HepG2 (cell line): Measurements from ENCODE around the gene PCDHGA1. TPM values are rescaled to one million over a fixed set of nuclear protein-coding genes. Genes with fewer than 3 reads are reported as not detected.

Experiments used
- ATAC-seq: fragments of 200-7000 bp; cut with Tn5 transposase; 3 replicates; pipeline ENCODE4 v1.9.1; 2020; ENCODE audit warnings: mild to moderate bottlenecking, moderate library complexity
- BruUV-seq: library from RNA; stranded (reverse); fragments of 400-500 nt; replicated peaks from 2 replicates; lab custom pipeline; 2021; lab: Mats Ljungman, UMichigan
- CTCF ChIA-PET: fragments of 300-600 bp; formaldehyde crosslinking; extraction: SDS; loops from one replicate; lab custom pipeline; 2021; ENCODE audit warnings: low total read pairs, inconsistent platforms, low intra/inter-chr PET ratio; lab: Yijun Ruan, JAX
- POLR2A ChIA-PET: fragments of 350-600 bp; sonication (Branson Sonifier 250); formaldehyde crosslinking; loops from one replicate; lab custom pipeline; 2020; ENCODE audit warnings: antibody characterized with exemption, inconsistent platforms; lab: Yijun Ruan, JAX
- DNase-seq: peaks from one replicate; pipeline ENCODE4 v3.0.0-alpha.2; 2015; ENCODE audit warnings: low spot score
- FAIRE-seq: peaks from 3 replicates; lab custom pipeline; 2011; peaks lifted over from hg19 to GRCh38; lab: Jason Lieb, UNC
- H2AFZ ChIP-seq: one replicate; pipeline ENCODE4 v1.6.1; 2011; ENCODE audit warnings: low read length, inconsistent platforms
- H3K27ac ChIP-seq: fragments of 300-600 bp; 3 replicates; pipeline ENCODE4 v1.8.0; 2011; ENCODE audit warnings: mixed run types, mild to moderate bottlenecking, mixed read lengths, low read length, inconsistent platforms; ENCODE audit not compliant: insufficient read depth; ENCODE audit errors: extremely low read length
- H3K27me3 ChIP-seq, 2 experiments: fragments of 200-600 bp in 1 of 2; 2 replicates in 1 of 2; 3 replicates in 1 of 2; pipeline versions ENCODE4 v1.6.0 to v1.8.0; 2011; ENCODE audit warnings: low read length in 2 of 2, mild to moderate bottlenecking in 2 of 2, moderate library complexity in 2 of 2, inconsistent platforms in 1 of 2; ENCODE audit not compliant: insufficient read depth in 2 of 2, control insufficient read depth in 1 of 2
- H3K36me3 ChIP-seq, 2 experiments: fragments of 200-600 bp in 1 of 2; replicated peaks in 1 of 2; 2 replicates in 1 of 2; 3 replicates in 1 of 2; pipeline versions ENCODE4 v1.5.1 to v1.8.0; 2011; ENCODE audit warnings: low read length in 2 of 2, inconsistent platforms in 1 of 2; ENCODE audit not compliant: insufficient read depth in 2 of 2, control insufficient read depth in 1 of 2
- H3K4me1 ChIP-seq: 2 replicates; pipeline ENCODE4 v1.5.1; 2012; ENCODE audit warnings: low read length, inconsistent platforms; ENCODE audit not compliant: insufficient read depth
- H3K4me2 ChIP-seq: 2 replicates; pipeline ENCODE4 v1.6.0; 2011; ENCODE audit warnings: low read depth, low read length, inconsistent platforms
- H3K4me3 ChIP-seq, 3 experiments: fragments of 200-600 bp in 1 of 3; sonication (generic), shearing (Covaris generic) in 1 of 3; replicated peaks in 1 of 3; 2 replicates each; pipeline ENCODE4 v1.5.1; 2011 to 2016; ENCODE audit warnings: low read length in 3 of 3, inconsistent platforms in 2 of 3, low read depth in 2 of 3, mild to moderate bottlenecking in 2 of 3, control low read depth in 1 of 3, mixed read lengths in 1 of 3; ENCODE audit not compliant: insufficient read depth in 1 of 3
- H3K79me2 ChIP-seq: one replicate; pipeline ENCODE4 v1.6.1; 2011; ENCODE audit warnings: low read length, inconsistent platforms; ENCODE audit not compliant: insufficient read depth
- H3K9ac ChIP-seq: 2 replicates; pipeline ENCODE4 v1.6.0; 2011; ENCODE audit warnings: mild to moderate bottlenecking, low read depth, low read length, inconsistent platforms; ENCODE audit not compliant: insufficient read depth
- H3K9me3 ChIP-seq: 2 replicates; pipeline ENCODE4 v1.5.1; 2012; ENCODE audit warnings: mild to moderate bottlenecking, low read length
- H4K20me1 ChIP-seq: 2 replicates; pipeline ENCODE4 v1.6.0; 2011; ENCODE audit warnings: inconsistent platforms, mild to moderate bottlenecking, low read length, moderate library complexity; ENCODE audit not compliant: insufficient read depth
- AGO1 ChIP-seq: fragments of 200-400 bp; formaldehyde crosslinking; IDR thresholded peaks from 2 replicates; pipeline ENCODE4 v1.6.1; 2017; ENCODE audit warnings: mild to moderate bottlenecking, low read depth, low read length, moderate library complexity; ENCODE audit not compliant: poor library complexity, severe bottlenecking
- HDAC2 ChIP-seq: sonication (generic); formaldehyde crosslinking; IDR thresholded peaks from 2 replicates; pipeline ENCODE4 v1.4.0; 2020; ENCODE audit warnings: missing genetic modification reagents
- MZF1 ChIP-seq: sonication (generic); formaldehyde crosslinking; IDR thresholded peaks from 2 replicates; pipeline ENCODE4 v1.8.1; 2023; ENCODE audit warnings: mild to moderate bottlenecking, missing genetic modification reagents, borderline replicate concordance
- SP5 ChIP-seq: IDR thresholded peaks from 2 replicates; pipeline ENCODE4 v1.6.1; 2016; ENCODE audit warnings: low read depth, borderline replicate concordance
- ZMYM4 ChIP-seq: sonication (generic); formaldehyde crosslinking; IDR thresholded peaks from 2 replicates; pipeline ENCODE4 v1.8.1; 2023; ENCODE audit warnings: mild to moderate bottlenecking, missing genetic modification reagents
- ZNF136 ChIP-seq: sonication (generic); formaldehyde crosslinking; IDR thresholded peaks from 2 replicates; pipeline ENCODE4 v1.8.1; 2022; ENCODE audit warnings: low read depth, mild to moderate bottlenecking, moderate library complexity, missing genetic modification reagents
- WGBS: methylation state at CpG from one replicate; pipeline ENCODE4 v1.1.6; 2017; ENCODE audit warnings: low lambda C conversion rate; 5-methylcytosine and 5-hydroxymethylcytosine counted together
- in situ Hi-C: cut with HindIII; loops from 2 replicates; pipeline ENCODE4 v1.10.0; 2017; ENCODE audit warnings: low pct_unique_long_range_greater_than_20kb; ENCODE audit not compliant: extremely low pct_ligation_motif_present
- intact Hi-C: fragments of 100-400 bp; cut with micrococcal nuclease; formaldehyde crosslinking; loops from one replicate; pipeline ENCODE4 v1.10.0; 2022; ENCODE audit not compliant: unreplicated experiment
- polyA plus RNA-seq, 8 experiments: library from polyadenylated mRNA; depleted of rRNA in 3 of 8; stranded (reverse) in 7 of 8; unstranded in 1 of 8; fragments of >200 nt; fragmentation: Illumina TruSeq in 4 of 8; extraction: Trizol in 4 of 8; gene quantifications; 2 replicates each; pipeline versions ENCODE4 v1.2.1 to v1.2.3, GENCODE V29; 2011 to 2016; ENCODE audit warnings: low read depth in 4 of 8, missing spikeins in 1 of 8, mixed read lengths in 1 of 8; ENCODE audit not compliant: insufficient read depth in 1 of 8
- total RNA-seq, 5 experiments: library from RNA; depleted of rRNA; stranded (reverse); fragments of >200 nt; fragmentation: Illumina TruSeq; extraction: Trizol; gene quantifications; 2 replicates each; pipeline ENCODE4 v1.2.3, GENCODE V29; 2016; ENCODE audit warnings: low read depth in 1 of 5
- TF ChIP-seq, protein P1 (sequence below): IDR thresholded peaks from 2 replicates; pipeline ENCODE4 v1.6.1; 2018; ENCODE audit warnings: missing genetic modification reagents, mild to moderate bottlenecking, missing compliant biosample characterization
- TF ChIP-seq, protein P2 (sequence below): sonication (generic); formaldehyde crosslinking; IDR thresholded peaks from 2 replicates; pipeline ENCODE4 v1.5.1; 2020; ENCODE audit warnings: missing genetic modification reagents, mild to moderate bottlenecking, borderline replicate concordance

Gene PCDHGA1
- total and polyA plus RNA-seq, 2 of the 13 experiments (the other 11 are each of a cell fraction or from before 2014, with no cell fraction given), result 0.31 to 0.40 TPM

DNA sequence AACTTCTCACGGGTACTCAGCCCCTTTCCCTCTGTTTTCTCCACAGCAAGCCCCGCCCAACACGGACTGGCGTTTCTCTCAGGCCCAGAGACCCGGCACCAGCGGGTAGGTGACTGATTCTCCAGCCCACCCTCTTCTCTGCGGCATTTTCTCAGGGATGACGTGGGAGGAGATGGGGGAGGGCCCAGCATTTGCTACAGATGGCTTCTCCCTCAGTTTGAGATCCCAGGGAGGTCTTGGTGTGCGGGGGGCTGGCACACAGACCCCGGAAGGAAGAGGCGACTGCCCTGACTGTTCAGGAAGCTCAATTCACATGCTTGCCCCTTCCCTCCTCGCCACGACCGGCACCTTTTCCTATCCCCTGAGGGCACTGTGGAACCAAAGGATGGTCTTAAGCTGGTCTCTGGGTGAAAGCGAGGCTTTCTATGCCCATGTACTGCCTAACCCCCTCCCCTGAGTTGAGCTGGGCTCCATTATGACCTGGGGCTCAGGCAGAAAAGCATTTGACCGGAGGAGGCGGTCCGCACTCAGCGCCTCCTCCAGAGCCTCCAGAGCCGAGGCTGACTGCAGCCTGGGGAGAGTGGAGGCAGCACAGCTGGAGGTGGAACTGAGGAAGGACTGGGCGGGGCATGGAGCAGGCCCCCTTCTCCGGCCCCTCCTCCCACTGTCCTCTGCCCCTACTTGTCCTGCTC, 164.6 kb downstream of the PCDHGA1 start:
- ChIA-PET CTCF (no interaction called here), POLR2A (no interaction called here)
- no TSS peak for BruUV-seq
- no peak for FAIRE-seq
- H3K27ac ChIP-seq, result no peak overlapping the region
- no peak for DNase-seq
- H3K4me2 ChIP-seq, result no peak overlapping the region
- H4K20me1 ChIP-seq, result no peaks in the 10 kb centered on the region
- H2AFZ ChIP-seq, result no peak overlapping the region
- no peaks in the 10 kb centered on the region for H3K9me3 ChIP-seq
- H3K27me3 ChIP-seq, result peaks cover 1 to 15% of the 10 kb centered on the region in 2 experiments; a peak in 2 of 5 replicates
- WGBS, result under 1% methylated on average over 10 of the region's 22 CpGs
- no peaks in the 10 kb centered on the region for H3K4me1 ChIP-seq
- intact Hi-C loops, result no loop called here
- H3K36me3 ChIP-seq, result no peaks in the 10 kb centered on the region
- in situ Hi-C loops, result no loop called here
- no peak overlapping the region for H3K9ac ChIP-seq
- TF ChIP-seq, protein P1, sequence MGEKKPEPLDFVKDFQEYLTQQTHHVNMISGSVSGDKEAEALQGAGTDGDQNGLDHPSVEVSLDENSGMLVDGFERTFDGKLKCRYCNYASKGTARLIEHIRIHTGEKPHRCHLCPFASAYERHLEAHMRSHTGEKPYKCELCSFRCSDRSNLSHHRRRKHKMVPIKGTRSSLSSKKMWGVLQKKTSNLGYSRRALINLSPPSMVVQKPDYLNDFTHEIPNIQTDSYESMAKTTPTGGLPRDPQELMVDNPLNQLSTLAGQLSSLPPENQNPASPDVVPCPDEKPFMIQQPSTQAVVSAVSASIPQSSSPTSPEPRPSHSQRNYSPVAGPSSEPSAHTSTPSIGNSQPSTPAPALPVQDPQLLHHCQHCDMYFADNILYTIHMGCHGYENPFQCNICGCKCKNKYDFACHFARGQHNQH, result no peak
- no peak overlapping the region for H3K4me3 ChIP-seq
- no peak for ATAC-seq
- no peaks in the 10 kb centered on the region for H3K79me2 ChIP-seq

DNA sequence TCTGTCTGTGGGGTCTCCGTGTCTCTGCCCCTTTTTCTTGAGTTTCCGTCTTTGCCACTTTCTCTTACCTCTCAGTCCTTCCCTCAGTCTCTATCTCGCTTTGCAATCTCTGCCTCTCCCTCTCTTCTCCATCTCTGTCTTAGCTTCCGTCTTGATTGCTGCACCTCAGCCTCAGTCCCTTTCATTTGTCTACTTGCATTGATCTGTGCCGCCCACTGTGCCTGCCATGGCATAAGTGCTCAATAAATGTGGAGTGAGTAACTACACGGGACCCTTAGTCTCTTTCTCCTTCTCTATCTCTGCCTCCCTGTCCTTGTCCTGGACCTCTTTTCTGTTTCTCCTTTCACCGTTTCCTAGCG, 165.1 kb downstream of the PCDHGA1 start:
- Histone ChIP-seq H3K79me2 (no peaks in the 10 kb centered on the region), H3K27me3 (peaks cover 1 to 15% of the 10 kb centered on the region in 2 experiments; a peak in 2 of 5 replicates), H3K4me2 (no peak overlapping the region), H3K36me3 (no peaks in the 10 kb centered on the region), H3K4me3 (no peak overlapping the region), H3K9me3 (no peaks in the 10 kb centered on the region), H3K27ac (no peak overlapping the region), H3K4me1 (no peaks in the 10 kb centered on the region), H2AFZ (no peak overlapping the region), H4K20me1 (no peaks in the 10 kb centered on the region), H3K9ac (no peak overlapping the region)
- no peak for ATAC-seq
- in situ Hi-C loops, result no loop called here
- DNase-seq, result no peak
- ChIA-PET POLR2A (no interaction called here), CTCF (no interaction called here)
- WGBS, result 36% methylated on average over 8 of the region's 8 CpGs
- intact Hi-C loops, result no loop called here
- TF ChIP-seq HDAC2 (CRISPR knock-in tag) (no peak), ZMYM4 (CRISPR knock-in tag) (no peak), ZNF136 (CRISPR knock-in tag) (no peak), SP5 (CRISPR knock-in tag) (no peak), MZF1 (no peak), AGO1 (no peak)
- TF ChIP-seq, protein P2, sequence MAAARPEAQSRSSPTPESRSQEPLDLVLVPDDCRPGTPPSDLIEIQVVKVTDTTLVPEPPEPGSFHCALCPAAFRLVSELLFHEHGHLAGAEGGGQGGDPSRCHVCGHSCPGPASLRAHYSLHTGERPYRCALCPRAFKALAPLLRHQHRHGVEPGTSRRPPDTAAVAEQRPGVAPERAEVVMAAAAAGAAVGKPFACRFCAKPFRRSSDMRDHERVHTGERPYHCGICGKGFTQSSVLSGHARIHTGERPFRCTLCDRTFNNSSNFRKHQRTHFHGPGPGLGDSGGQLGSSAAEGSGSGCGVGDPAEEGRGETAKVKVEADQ, result no peak
- no peak for FAIRE-seq
- no TSS peak for BruUV-seq
